HUES48 (cell line): Measurements from ENCODE around the gene AK4.
"Not testable (repeated sequence)": the region's sequence is repeated elsewhere in the genome, so short reads cannot be mapped to it uniquely, and the experiment has no call there.

ENCODE experiments used
- H3K27ac ChIP-seq: one replicate; pipeline ENCODE4 v1.7.0; 2013; ENCODE audit warnings: low read depth, low read length, inconsistent platforms
- H3K27me3 ChIP-seq: 2 replicates; pipeline ENCODE4 v1.6.1; 2013; ENCODE audit warnings: mild to moderate bottlenecking, low read length; ENCODE audit not compliant: control insufficient read depth, insufficient read depth
- H3K36me3 ChIP-seq: 2 replicates; pipeline ENCODE4 v1.6.1; 2013; ENCODE audit warnings: low read length; ENCODE audit not compliant: control insufficient read depth, insufficient read depth
- H3K4me1 ChIP-seq: 2 replicates; pipeline ENCODE4 v1.6.1; 2013; ENCODE audit warnings: mild to moderate bottlenecking, low read length; ENCODE audit not compliant: control insufficient read depth, insufficient read depth
- H3K4me3 ChIP-seq: 2 replicates; pipeline ENCODE4 v1.5.1; 2013; ENCODE audit warnings: mild to moderate bottlenecking, low read depth, low read length
- H3K9ac ChIP-seq: 2 replicates; pipeline ENCODE4 v1.6.1; 2013; ENCODE audit warnings: mild to moderate bottlenecking, low read depth, low read length, moderate library complexity
- H3K9me3 ChIP-seq: 2 replicates; pipeline ENCODE4 v1.6.1; 2013; ENCODE audit warnings: low read length; ENCODE audit not compliant: control insufficient read depth, insufficient read depth

AK4 gene

DNA sequence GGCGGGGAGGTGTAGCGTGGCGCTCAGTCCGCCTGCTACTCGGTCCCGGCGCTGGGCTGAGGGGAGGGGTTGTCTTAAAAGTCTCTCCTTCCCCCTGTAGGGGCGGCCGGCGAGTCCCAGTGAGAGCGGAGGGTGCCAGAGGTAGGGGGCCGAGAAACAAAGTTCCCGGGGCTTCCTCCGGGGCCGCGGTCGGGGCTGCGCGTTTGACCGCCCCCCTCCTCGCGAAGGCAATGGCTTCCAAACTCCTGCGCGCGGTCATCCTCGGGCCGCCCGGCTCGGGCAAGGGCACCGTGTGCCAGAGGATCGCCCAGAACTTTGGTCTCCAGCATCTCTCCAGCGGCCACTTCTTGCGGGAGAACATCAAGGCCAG, at the start of gene AK4:
AK4 (plus strand) TSS at position 26 of the 370 bp plus-strand sequence; CDS start at position 231, 205 bp downstream.
- peak within 1 kb of the TSS; percentile 73; the same call in 1 of the 2 replicates for H3K9ac ChIP-seq
- H3K27me3 ChIP-seq = peaks cover 41% of the 10 kb centered on the region
- H3K36me3 ChIP-seq, H3K9me3 ChIP-seq: not testable (repeated sequence)
- peaks cover 32% of the 10 kb centered on the region for H3K4me1 ChIP-seq
- H3K4me3 ChIP-seq = peak within 1 kb of the TSS; percentile 60
- H3K27ac ChIP-seq = peak within 1 kb of the TSS; percentile 83

DNA sequence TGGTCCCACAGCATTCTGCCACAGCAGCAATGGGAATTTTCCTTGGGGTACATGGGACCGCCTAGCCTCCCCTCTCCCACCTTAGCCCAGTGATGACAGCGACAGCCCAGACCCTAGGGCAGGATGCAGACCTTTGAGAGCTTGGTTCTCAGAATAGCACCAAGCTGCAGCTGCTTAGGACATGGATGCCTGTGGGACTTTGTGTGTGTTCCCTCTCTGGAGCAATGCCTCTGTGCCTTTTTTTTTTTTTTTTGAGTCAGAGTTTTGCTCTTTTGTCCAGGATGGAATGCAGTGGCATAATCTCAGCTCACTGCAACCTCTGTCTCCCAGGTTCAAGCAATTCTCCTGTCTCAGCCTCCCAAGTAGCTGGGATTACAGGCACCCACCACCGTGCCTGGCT, 44.2 kb upstream of the AK4 start:
- H3K9me3 ChIP-seq = no peaks in the 10 kb centered on the region
- no peaks in the 10 kb centered on the region for H3K4me1 ChIP-seq
- no peak overlapping the region for H3K9ac ChIP-seq
- H3K27me3 ChIP-seq = no peaks in the 10 kb centered on the region
- H3K4me3 ChIP-seq = no peak overlapping the region
- no peaks in the 10 kb centered on the region for H3K36me3 ChIP-seq
- no peak overlapping the region for H3K27ac ChIP-seq

DNA sequence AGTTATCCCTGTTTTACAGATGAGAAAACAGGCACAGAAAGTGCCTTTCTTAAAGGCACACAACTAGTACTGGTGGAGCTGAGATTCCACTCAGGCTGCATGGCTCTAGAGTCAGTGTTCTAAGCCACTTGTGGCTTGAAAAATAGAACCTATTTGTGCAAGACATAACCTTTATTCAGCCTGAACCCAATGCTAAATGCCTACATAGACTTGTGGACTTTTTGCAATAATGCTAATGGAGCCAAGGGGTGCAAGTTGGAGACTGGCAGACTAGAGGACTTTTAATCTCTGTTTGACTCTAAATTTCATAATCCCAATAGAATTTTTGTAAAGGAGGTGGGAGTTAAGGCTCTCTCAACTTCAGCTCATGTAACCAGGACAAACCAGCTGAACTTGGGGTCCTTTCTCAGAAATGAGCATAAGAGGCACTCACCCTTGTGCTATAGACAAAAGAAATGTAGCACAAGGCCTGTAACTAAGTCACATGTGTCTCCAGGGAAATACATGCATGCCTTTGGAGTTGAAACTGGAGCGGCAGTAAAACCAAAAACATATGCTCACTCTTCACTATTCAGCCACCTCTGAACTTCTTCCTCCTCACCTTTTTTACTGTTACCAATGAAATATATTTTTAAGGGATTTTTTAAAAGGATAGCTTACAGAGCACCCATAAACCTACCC, 43.0 kb upstream of the AK4 start:
- no peak overlapping the region for H3K9ac ChIP-seq
- no peak overlapping the region for H3K27ac ChIP-seq
- no peaks in the 10 kb centered on the region for H3K36me3 ChIP-seq
- no peaks in the 10 kb centered on the region for H3K27me3 ChIP-seq
- H3K9me3 ChIP-seq = no peaks in the 10 kb centered on the region
- no peaks in the 10 kb centered on the region for H3K4me1 ChIP-seq
- no peak overlapping the region for H3K4me3 ChIP-seq

DNA sequence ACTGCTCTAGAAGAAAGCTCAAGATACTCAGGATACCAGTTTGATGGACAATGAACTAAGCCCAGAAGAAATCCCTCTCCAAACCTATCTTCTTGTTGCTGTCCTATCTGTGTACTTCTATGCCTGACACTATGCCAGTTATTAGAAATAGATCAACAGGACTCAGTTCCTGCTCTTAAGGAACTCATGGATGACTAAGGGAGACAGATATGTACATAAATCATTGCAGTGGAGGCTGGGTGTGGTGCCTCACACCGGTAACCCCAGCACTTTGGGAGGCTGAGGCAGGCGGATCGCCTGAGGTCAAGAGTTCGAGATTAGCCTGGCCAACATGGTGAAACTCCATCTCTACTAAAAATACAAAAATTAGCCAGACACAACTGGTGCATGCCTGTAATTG, 42.4 kb upstream of the AK4 start:
- Histone ChIP-seq H3K36me3 (no peaks in the 10 kb centered on the region), H3K4me3 (no peak overlapping the region)

DNA sequence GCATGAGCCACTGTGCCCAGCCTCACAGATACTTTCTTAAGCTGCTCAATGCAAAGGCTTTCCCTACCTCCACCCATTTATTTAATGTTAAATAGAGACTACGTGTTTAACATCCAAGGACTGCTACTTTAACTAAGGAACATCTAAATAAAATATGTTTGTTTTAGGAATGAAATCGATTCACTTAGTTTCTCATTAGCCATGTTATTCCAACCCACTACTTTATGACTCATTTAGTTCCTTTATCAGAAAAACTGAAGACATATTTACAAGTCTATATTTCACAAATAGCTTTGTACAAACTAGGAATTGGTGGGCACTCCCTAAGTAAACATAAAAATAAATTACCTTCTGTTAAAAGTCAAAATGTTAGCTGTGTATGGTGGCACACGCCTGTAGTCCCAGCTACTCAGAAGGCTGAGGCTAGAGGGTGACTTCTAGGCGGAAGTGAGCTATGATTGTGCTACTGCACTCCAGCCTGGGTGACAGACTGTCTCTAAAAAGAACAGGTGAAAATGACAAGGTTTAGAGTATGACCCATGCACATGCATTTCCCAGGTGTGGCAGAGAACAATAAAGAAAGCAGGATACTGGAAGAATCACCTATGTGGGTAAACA, 39.9 kb upstream of the AK4 start:
- Histone ChIP-seq H3K9ac (no peak overlapping the region), H3K4me1 (no peaks in the 10 kb centered on the region), H3K9me3 (no peaks in the 10 kb centered on the region), H3K36me3 (no peaks in the 10 kb centered on the region), H3K4me3 (no peak overlapping the region), H3K27ac (no peak overlapping the region), H3K27me3 (no peaks in the 10 kb centered on the region)

More for the DNA sequence above, 42.4 kb upstream of the AK4 start:
- H3K4me1 ChIP-seq = no peaks in the 10 kb centered on the region
- H3K9ac ChIP-seq = no peak overlapping the region
- no peaks in the 10 kb centered on the region for H3K9me3 ChIP-seq
- no peaks in the 10 kb centered on the region for H3K27me3 ChIP-seq
- H3K27ac ChIP-seq = no peak overlapping the region

DNA sequence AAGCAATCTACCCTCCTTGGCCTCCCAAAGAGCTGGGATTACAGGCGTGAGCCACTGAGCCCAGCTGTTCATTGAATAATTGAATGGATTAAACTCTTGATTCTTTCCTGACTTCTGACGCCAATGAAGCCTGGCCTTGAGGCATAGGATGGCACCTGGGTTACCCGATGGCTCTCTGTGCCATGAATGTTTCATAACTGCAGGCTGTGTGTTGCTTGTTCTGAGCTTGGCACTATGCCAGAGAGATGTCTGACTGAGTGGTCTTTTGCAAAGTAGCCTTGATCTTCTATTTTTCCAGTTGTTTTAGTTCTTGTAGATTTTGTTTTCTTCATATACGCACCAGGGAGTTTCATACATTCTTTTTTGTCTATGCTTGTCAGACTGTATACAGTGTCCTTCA, 38.5 kb upstream of the AK4 start:
- H3K9ac ChIP-seq = no peak overlapping the region
- H3K27ac ChIP-seq = no peak overlapping the region
- H3K36me3 ChIP-seq = no peaks in the 10 kb centered on the region
- no peaks in the 10 kb centered on the region for H3K27me3 ChIP-seq
- no peaks in the 10 kb centered on the region for H3K4me1 ChIP-seq
- H3K9me3 ChIP-seq = no peaks in the 10 kb centered on the region
- no peak overlapping the region for H3K4me3 ChIP-seq

DNA sequence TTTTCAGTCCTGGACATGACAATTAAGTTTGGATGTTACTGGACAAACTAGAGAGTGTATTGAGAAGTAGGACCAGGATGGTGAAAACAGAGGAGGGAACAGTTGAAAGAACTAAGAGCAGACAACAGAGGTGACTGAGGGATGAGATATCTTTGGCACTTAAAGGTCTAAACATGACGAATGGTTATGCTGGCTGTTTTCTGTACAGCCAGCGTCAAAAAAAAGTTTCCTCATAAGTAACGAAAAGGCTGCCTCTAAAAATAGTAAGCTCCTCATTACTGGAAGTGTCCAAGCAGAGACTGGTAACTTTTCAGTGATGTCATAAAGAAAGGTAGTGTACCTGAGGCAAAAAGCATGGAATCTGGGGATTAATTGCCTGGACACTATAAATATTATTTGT, 35.2 kb upstream of the AK4 start:
- H3K9ac ChIP-seq = no peak overlapping the region
- no peaks in the 10 kb centered on the region for H3K27me3 ChIP-seq
- H3K9me3 ChIP-seq = no peaks in the 10 kb centered on the region
- no peak overlapping the region for H3K27ac ChIP-seq
- H3K4me1 ChIP-seq = no peaks in the 10 kb centered on the region
- no peak overlapping the region for H3K4me3 ChIP-seq
- H3K36me3 ChIP-seq = no peaks in the 10 kb centered on the region

DNA sequence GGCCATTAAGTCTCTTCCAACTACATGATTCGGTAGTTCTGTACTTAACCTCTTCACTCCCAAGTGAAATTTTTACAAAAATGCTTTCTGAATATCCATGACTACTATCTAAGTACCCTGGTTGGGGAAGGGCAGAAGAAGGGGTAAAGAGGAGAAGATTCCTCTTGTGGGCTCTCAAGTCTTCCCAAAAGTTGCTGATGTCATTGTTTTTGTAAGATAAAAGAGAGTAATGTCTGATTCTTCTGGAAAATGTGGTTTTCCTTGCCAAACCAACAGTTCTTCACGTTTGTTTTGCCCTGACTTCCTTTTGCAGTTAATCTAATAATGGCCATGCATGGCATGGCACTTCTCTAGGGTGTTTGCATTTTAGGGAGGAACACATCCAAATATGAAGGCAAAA, 34.7 kb upstream of the AK4 start:
- H3K9ac ChIP-seq = no peak overlapping the region
- H3K4me3 ChIP-seq = no peak overlapping the region
- no peak overlapping the region for H3K27ac ChIP-seq

DNA sequence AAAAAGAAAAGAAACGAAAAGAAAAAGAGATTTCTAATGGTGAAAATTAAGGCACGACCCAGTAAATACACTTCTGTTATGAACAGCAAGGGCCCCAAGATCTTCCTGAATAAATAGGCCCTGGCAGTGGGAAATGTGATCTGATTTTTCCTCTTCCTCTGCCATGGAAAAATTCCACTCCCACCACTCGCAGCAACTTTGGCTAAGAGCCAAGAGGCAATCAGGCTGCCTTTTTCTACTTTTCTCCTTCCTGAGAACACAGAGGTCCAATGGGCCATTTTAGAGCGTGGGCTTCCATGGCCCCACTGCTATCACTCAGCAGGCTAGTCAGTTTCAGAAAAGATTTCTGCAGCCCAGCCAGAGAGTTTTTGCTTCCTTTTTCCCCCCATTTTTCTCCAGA, 33.7 kb upstream of the AK4 start:
- Histone ChIP-seq H3K27ac (no peak overlapping the region), H3K36me3 (no peaks in the 10 kb centered on the region), H3K27me3 (no peaks in the 10 kb centered on the region), H3K4me1 (no peaks in the 10 kb centered on the region), H3K9ac (no peak overlapping the region), H3K4me3 (no peak overlapping the region), H3K9me3 (no peaks in the 10 kb centered on the region)

More for the DNA sequence above, 34.7 kb upstream of the AK4 start:
- Histone ChIP-seq H3K27me3 (no peaks in the 10 kb centered on the region), H3K9me3 (no peaks in the 10 kb centered on the region), H3K36me3 (no peaks in the 10 kb centered on the region), H3K4me1 (no peaks in the 10 kb centered on the region)

DNA sequence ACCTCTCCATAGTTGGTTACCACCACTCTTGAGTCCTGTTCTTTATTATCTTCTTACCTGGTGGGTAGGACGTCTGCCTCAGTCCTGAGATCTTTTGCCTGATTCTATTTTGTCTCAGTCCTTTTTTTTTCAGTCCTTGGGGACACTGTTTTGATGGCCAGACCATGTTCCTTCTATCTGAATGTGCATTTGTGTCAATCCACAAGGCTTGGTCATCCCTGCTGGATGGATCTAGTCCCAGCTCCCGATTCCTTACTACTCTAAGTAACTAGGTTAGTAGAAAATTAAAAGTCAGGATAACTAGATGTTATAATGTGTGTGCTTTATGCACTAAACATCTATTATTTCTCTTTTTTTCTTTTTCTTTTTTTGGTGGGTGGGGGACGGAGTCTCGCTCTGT, 28.1 kb upstream of the AK4 start:
- no peak overlapping the region for H3K9ac ChIP-seq
- no peak overlapping the region for H3K27ac ChIP-seq
- no peaks in the 10 kb centered on the region for H3K4me1 ChIP-seq
- no peaks in the 10 kb centered on the region for H3K9me3 ChIP-seq
- H3K4me3 ChIP-seq = no peak overlapping the region
- H3K27me3 ChIP-seq = no peaks in the 10 kb centered on the region
- H3K36me3 ChIP-seq = no peaks in the 10 kb centered on the region

DNA sequence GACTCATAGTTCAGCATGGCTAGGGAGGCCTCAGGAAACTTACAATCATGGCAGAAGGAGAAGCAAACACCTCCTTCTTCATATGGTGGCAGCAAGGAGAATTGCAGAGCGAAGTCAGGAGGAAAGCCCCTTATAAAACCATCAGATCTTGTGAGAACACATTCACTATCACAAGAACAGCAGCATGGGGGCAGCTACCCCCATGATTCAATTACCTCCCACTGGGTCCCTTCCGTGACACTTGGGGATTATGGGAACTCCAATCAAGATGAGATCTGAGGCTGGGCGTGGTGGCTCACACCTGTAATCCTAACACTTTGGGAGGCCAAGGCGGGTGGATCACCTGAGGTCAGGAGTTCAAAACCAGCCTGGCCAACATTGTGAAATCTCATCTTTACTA, 18.9 kb upstream of the AK4 start:
- not testable (repeated sequence) for H3K9me3 ChIP-seq, H3K27ac ChIP-seq, H3K36me3 ChIP-seq, H3K27me3 ChIP-seq, H3K4me1 ChIP-seq, H3K9ac ChIP-seq, H3K4me3 ChIP-seq
